Peyer's patch (tissue), 4 donors: ENCODE measurements around the gene NAV2.

ENCODE experiments used
- POLR2A ChIP-seq, 2 donors: fragments of 450-650 bp; IDR thresholded peaks; one replicate each; pipeline ENCODE4 v1.5.1; 2017; ENCODE audit warnings: antibody characterized with exemption in 2 of 2, mild to moderate bottlenecking in 2 of 2, moderate library complexity in 2 of 2
- TF ChIP-seq, protein P1 (sequence below), 6 experiments: fragments of 450-650 bp in 4 of 6; fragments of 200-600 bp in 2 of 6; sonication (generic) in 1 of 6; IDR thresholded peaks; one replicate each; pipeline ENCODE4 v1.5.1; 2017 to 2019; ENCODE audit warnings: antibody characterized with exemption in 6 of 6, mild to moderate bottlenecking in 3 of 6, moderate library complexity in 1 of 6

DNA sequence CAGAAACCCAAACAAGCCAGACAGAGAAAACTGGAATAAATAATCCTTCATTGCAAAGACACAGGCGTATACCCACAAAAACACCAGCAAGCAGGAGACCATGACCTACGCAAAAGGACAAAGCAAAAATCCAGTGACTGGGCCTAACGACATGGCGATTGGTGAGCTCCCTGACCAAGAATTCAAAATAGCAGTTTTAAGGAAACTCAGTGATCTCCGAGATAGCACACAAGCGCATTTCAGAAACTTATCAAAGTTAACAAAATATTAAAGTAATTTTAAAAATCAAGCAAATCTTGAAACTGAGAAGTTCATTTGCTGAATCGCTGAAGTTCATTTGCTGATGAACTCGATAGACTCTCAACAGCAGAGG, 420.0 kb downstream of the NAV2 start:
- TF ChIP-seq, protein P1, sequence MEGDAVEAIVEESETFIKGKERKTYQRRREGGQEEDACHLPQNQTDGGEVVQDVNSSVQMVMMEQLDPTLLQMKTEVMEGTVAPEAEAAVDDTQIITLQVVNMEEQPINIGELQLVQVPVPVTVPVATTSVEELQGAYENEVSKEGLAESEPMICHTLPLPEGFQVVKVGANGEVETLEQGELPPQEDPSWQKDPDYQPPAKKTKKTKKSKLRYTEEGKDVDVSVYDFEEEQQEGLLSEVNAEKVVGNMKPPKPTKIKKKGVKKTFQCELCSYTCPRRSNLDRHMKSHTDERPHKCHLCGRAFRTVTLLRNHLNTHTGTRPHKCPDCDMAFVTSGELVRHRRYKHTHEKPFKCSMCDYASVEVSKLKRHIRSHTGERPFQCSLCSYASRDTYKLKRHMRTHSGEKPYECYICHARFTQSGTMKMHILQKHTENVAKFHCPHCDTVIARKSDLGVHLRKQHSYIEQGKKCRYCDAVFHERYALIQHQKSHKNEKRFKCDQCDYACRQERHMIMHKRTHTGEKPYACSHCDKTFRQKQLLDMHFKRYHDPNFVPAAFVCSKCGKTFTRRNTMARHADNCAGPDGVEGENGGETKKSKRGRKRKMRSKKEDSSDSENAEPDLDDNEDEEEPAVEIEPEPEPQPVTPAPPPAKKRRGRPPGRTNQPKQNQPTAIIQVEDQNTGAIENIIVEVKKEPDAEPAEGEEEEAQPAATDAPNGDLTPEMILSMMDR (IDR thresholded peaks at IDR 0.05): no peak
- TF ChIP-seq POLR2A (IDR thresholded peaks at IDR 0.05): no peak
